GM21786 (cell line): ENCODE data around the gene TMEM270.

ENCODE experiments used
- ATAC-seq: cut with Tn5 transposase; IDR thresholded peaks from one replicate; pipeline ENCODE4 v1.9.1; 2021; ENCODE audit not compliant: unreplicated experiment

TMEM270 gene

GRCh38 chr7:73885433-73885974 lies 24.5 kb downstream of the TMEM270 start:
- ATAC-seq: no peak

DNA sequence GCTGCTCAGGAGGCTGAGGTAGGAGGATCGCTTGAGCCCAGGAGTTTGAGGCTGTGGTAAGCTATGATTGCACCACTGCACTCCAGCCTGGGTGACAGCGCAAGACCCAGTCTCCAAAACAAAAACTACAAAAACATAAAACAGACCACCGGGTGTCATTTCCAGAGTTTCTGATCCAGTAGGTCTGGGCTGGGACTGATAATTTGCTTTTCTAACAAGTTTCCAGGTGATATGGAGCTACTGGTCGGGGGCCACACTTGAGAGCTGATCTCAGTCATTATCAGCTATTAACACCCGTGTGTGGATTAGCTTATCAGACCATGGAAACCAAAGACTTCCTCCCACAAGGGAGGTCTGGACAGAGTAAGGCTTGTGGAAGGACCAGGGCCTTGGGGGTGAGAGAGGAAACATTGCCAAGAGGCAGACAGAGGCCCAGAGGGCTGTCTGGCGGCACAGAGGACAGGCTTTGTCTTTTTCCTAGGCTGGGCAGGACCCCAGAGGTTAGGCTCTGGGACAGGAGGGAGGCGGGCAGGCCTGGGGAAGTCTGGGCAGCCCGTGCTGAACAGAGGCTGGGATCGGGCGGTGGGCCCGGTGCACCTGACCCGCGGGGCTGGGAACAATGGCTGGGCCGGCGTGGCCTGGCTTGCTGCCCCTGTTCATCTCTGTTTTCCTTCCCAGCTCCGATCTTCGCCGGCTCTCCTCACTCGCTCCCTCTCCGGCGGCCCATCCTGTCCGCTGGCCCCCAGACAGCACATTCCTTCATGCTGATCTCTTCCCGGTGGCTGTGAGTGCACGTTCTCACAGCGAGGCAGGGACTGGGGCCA lies 25.2 kb downstream of the TMEM270 start:
- ATAC-seq: no peak

- no peak for ATAC-seq
Observed at GRCh38 chr7:73887762-73888161, 26.8 kb downstream of the TMEM270 start.

DNA sequence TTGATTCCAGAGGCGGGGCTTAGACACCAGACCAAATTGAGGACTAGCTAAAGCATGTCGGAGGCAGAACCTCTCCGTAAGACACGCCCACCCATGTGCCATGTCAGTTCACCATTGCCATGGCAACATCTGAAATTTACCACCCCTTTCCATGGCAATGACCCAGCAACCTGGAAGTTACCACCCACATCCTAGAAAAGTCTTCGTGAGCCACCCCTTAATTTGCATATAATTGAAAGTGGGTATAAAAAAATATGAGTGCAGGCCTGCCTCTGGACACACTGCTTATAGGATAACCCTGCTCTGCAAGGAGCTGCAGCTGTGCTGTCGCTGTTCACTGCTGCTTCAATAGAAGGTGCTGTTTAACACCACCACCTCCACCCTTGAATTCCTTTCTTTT lies 28.0 kb downstream of the TMEM270 start:
- no peak for ATAC-seq

GRCh38 chr7:73890555-73891147 lies 29.7 kb downstream of the TMEM270 start:
- ATAC-seq: no peak

DNA sequence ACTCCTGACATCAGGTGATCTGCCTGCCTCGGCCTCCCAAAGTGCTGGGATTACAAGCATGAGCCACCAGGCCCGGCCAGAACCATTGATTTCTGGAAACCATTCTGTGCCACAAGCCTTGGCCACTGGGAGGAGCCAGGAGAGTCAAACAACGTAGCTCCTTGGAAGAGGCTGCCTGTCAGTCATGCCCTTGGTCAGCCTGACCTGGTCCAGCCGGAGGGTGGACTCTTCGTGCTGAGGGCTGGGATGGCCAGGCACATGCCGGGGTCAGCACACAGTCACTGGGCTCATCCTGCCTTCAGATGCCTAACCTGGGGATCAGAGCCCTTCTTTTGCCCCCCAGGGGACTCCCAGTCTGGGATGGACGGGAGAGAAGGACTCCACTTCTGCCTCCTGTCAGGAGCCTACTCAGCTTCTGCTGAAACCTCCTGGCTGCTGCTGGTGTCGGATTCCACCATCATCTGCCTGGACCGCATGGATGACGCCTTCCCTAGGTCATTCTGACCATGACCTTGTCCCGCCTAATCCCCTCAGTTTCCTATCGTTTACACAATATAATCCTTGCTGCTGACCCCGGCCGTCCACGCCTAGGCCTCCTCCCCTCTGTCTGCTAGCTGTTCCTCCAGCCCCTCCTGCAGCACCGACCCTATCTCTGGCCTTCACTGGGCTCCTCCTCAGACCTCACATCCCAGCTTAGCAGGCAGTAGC lies 30.4 kb downstream of the TMEM270 start:
- ATAC-seq: no peak

DNA sequence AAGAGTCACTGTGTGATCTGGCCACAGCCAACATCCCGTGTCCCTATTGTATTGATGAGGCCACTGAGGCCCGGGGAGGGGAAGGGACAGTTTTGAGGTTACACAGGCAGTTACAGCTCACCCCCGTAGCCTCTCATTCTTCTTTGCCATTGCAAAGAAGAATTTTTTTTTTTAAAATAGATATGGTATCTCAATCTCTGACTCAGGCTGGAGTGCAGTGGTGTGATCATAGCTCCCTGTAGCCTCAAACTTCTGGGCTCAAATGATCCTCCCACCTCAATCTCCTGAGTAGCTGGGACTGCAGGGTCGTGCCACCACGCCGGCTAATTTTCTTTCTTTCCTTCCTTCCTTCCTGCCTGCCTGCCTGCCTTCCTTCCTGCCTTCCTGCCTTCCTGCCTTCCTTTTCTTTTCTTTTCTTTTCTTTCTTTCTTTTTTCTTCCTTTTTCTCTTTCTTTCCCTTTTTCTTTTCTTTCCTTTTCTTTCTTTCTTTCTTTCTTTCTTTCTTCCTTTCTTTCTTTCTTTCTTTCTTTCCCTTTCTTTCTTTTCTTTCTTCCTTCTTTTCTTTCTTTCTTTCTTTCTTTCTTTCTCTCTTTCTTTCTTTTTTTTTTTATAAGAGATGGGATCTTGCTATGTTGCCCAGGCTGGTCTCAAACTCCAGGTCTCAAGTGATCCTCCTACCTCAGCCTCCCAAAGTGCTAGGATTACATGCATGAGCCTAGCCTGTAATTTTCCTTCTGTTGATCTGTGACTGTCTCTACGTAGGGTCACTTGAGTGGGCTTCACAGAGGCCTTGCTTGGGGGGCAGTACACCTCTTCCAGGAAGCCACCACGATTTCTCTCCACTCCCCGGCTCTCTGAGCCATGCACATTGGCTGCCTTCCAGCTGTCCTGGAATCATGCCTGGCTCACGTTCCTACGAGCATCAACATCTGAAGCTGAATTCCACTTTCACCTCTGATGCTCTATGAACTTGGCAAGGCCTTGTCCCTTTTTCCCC lies 31.3 kb downstream of the TMEM270 start:
- no peak for ATAC-seq

DNA sequence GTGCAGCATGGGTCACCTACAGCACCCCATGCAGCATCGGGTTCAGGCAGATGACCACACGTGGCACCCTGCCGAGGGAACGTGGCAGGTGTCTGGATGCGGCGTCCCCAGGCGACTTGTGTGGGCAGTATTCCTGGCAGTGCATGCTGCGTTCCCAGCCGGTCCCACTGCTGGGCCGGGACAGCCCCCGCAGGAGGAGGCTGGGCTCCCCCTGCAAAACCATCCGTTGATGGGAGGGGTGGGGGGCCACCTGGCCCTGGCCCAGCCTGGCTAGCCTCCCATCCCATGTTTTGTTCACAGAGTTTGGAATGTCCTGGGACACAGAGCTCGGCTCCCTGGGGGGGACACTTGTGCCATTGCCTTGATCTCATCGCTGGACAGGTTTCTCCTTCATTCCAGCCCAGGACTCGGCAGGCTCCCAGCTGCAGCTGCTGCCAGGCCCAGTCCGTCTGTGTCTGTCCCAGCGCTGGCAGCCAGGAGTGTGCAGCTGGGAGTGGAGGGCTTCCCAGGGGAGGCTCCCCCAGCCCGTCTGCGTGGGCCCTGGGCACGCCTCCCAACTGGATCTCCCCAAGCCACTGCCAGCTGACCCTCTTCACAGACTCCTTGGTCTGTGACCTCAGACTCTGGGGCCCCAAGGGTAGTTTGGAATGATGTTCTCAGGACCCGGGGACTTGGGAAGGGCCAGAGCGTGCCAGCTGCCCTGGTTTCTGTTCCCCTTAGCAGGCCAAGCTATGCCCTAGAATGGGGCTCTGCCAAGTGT lies 32.6 kb downstream of the TMEM270 start:
- ATAC-seq: no peak

- no peak for ATAC-seq
Observed at GRCh38 chr7:73894166-73894565, 33.2 kb downstream of the TMEM270 start.

GRCh38 chr7:73894733-73895551 lies 34.0 kb downstream of the TMEM270 start:
- ATAC-seq: no peak

GRCh38 chr7:73895626-73896025 lies 34.7 kb downstream of the TMEM270 start:
- no peak for ATAC-seq

GRCh38 chr7:73896454-73896853 lies 35.5 kb downstream of the TMEM270 start:
- ATAC-seq: no peak

DNA sequence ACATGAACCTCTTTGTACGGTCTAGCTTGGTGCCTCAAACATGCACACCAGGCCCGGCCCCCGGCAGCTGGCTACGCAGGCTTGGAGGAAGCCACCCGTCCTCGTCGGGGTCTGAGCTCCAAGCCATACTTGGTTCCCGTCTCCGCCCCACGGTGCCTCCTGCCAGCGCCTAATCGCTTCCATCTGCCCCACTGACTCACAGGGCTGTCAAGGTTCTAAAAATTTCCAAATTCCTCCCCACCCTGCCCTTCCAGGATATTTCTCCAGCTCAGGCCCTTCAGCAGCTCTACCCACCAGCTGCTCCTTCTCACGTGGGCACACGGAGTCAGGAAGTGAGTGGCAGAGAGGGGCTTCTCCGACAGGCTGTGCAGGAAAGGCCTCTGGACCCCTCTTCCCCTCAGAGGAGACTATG lies 38.8 kb downstream of the TMEM270 start:
- no peak for ATAC-seq

DNA sequence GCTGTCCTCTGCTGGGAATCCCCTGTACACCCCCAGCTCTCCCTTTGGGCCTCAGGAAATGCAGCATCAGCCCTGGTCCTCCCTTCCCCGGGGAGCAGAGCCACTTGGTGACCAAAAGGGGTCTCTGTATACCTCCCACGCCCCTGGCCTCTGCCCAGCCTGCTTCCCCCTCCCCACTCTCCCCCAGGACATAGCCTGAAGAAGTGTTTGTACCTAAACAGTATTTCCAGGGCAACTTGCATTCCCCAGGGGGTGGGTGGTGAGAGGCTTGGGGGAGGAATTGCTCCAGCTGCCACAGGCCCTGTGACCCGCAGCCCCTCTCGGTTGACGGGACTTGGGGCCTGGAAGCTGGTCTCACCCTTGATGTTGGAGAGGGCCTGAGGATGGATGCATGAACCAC lies 39.3 kb downstream of the TMEM270 start:
- no peak for ATAC-seq

GRCh38 chr7:73901231-73901822 lies 40.4 kb downstream of the TMEM270 start:
- no peak for ATAC-seq

- ATAC-seq: no peak
Observed at GRCh38 chr7:73901823-73902597, 41.1 kb downstream of the TMEM270 start.

- no peak for ATAC-seq
Observed at GRCh38 chr7:73903321-73904218, 42.6 kb downstream of the TMEM270 start.
